Fibroblast of mammary gland (primary cell): ENCODE measurements around the gene TMEM258.

ENCODE experiments used
- DNase-seq: peaks from one replicate; pipeline ENCODE4 v3.0.0-alpha.2; 2010; ENCODE audit warnings: low read depth
- H3K4me3 ChIP-seq: 2 replicates; pipeline ENCODE4 v1.5.1; 2011; ENCODE audit warnings: low read depth, mild to moderate bottlenecking, low read length, moderate library complexity; ENCODE audit not compliant: control insufficient read depth
- TF ChIP-seq, protein P1 (sequence below): conservative IDR thresholded peaks from 2 replicates; pipeline ENCODE4 v1.5.1; 2011; ENCODE audit warnings: low read depth, low read length, inconsistent platforms; ENCODE audit not compliant: control insufficient read depth, insufficient read depth

The TMEM258 gene

GRCh38 chr11:61803889-61804647 lies 11.7 kb upstream of the TMEM258 start:
- DNase-seq, result peak; percentile 55
- TF ChIP-seq, protein P1, sequence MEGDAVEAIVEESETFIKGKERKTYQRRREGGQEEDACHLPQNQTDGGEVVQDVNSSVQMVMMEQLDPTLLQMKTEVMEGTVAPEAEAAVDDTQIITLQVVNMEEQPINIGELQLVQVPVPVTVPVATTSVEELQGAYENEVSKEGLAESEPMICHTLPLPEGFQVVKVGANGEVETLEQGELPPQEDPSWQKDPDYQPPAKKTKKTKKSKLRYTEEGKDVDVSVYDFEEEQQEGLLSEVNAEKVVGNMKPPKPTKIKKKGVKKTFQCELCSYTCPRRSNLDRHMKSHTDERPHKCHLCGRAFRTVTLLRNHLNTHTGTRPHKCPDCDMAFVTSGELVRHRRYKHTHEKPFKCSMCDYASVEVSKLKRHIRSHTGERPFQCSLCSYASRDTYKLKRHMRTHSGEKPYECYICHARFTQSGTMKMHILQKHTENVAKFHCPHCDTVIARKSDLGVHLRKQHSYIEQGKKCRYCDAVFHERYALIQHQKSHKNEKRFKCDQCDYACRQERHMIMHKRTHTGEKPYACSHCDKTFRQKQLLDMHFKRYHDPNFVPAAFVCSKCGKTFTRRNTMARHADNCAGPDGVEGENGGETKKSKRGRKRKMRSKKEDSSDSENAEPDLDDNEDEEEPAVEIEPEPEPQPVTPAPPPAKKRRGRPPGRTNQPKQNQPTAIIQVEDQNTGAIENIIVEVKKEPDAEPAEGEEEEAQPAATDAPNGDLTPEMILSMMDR, result no peak
- no peak overlapping the region for H3K4me3 ChIP-seq

DNA sequence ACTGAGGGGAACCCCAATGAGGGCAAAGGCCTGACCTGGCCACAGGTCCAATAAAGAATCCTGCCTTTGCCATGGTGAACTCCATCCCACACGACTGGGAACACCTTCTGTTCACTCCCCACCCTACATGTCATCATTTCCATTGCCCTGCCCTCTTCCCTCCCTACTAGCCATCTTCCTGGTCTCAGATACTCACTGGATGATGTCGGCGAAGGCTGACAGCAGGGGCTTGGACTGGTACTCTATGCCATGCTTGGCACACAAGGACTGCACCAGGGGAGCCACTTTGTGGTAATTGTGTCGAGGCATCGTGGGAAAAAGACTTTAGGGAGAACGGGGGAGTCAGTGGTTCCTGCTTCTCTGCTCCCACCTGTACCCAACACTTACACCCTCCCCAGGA lies 10.2 kb upstream of the TMEM258 start:
- TF ChIP-seq, protein P1, result no peak
- H3K4me3 ChIP-seq, result no peak overlapping the region
- DNase-seq, result no peak

- TF ChIP-seq, protein P1, result no peak
- H3K4me3 ChIP-seq, result no peak overlapping the region
- DNase-seq, result no peak
Observed at GRCh38 chr11:61800331-61801281, 8.2 kb upstream of the TMEM258 start.

GRCh38 chr11:61799665-61800284 lies 7.4 kb upstream of the TMEM258 start:
- DNase-seq, result no peak
- TF ChIP-seq, protein P1, result no peak
- no peak overlapping the region for H3K4me3 ChIP-seq

DNA sequence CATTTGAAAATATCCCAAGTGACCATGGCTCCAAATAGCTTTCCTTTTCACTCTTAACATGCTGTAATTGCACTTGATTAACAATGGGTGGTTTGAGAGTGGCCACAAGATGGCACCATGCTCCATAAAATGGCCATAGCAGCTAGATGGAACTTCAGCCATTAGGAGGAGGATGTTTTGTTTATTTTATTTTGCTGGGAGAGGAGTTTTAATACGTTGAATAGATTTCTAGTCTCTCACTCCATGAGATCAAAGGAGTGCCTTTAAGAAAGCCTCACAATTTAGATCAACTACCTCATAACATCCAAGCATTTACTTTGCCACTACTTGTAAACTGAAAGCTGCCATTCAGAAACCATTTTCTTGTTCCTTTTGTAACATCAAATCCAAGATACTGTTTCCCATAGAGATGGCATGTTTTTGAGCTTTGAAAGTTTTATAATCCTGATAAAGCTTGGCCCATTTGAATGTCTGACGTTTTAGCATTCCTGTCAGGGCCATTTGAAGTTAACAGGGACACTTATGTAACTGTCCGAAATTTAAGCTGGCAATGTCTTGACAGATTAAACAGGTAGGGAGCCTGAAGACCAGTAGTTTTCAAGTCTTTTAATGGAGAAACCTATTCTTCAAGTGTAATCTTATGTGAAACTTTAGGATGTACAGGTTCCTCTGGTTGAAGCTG lies 5.0 kb upstream of the TMEM258 start:
- peak; percentile 87 for DNase-seq
- TF ChIP-seq, protein P1, result peak; percentile 88
- no peak overlapping the region for H3K4me3 ChIP-seq
